ENCODE measurements around the gene FBXL7. TPM values are rescaled to one million over a fixed set of nuclear protein-coding genes. Genes with fewer than 3 reads are reported as not detected.
A peak's percentile ranks its signal among the peaks of the same experiment; 100 is the strongest.

FBXL7 gene
- total and polyA plus RNA-seq, 2 donors (not counting 1 experiment from before 2014, with no cell fraction given) = 6.4 to 12.9 TPM

- no peaks in the 10 kb centered on the region for H3K27me3 ChIP-seq (ENCODE audit: control insufficient read depth, insufficient read depth, low read length)
- no peaks in the 10 kb centered on the region for H4K20me1 ChIP-seq (ENCODE audit: control insufficient read depth, extremely low read depth, insufficient read depth, low read length)
- no peak overlapping the region for H3K4me2 ChIP-seq (ENCODE audit: extremely low read depth, insufficient read depth, low read length)
- no peak overlapping the region for H2AFZ ChIP-seq (ENCODE audit: low read length)
- no peak overlapping the region for H3K4me3 ChIP-seq (replicated peaks in 1 of 4; ENCODE audit: control extremely low read depth in 1 of 4, insufficient read depth in 1 of 4, low read depth in 3 of 4, low read length in 4 of 4)
- H3K4me1 ChIP-seq (ENCODE audit: control insufficient read depth, extremely low read depth, insufficient read depth, low read length) = peaks cover 5% of the 10 kb centered on the region
- H3K79me2 ChIP-seq (ENCODE audit: control insufficient read depth, insufficient read depth, low read length) = no peaks in the 10 kb centered on the region
- no peak for TF ChIP-seq CTCF (conservative IDR thresholded peaks at IDR 0.05 in 1 of 2, IDR thresholded peaks at IDR 0.05 in 1 of 2; ENCODE audit: low read depth in 1 of 2, low read length in 2 of 2)
- TF ChIP-seq EZH2 (IDR thresholded peaks at IDR 0.05; ENCODE audit: low read length, missing control alignments) = no peak
- no peaks in the 10 kb centered on the region for H3K9me3 ChIP-seq (ENCODE audit: control insufficient read depth, insufficient read depth, low read depth, low read length)
- H3K9ac ChIP-seq (ENCODE audit: insufficient read depth, low read length) = no peak overlapping the region
- no peak overlapping the region for H3K27ac ChIP-seq (ENCODE audit: insufficient read depth, low read length)
- DNase-seq (ENCODE audit: low read depth in 2 of 2) = peak; percentile 60 to 81
- H3K36me3 ChIP-seq (ENCODE audit: control insufficient read depth, insufficient read depth, low read length) = peaks cover 1% of the 10 kb centered on the region
Measured at GRCh38 chr5:15943487-15943886, 443.5 kb downstream of the FBXL7 start.

GRCh38 chr5:15946026-15946425 is 446.0 kb downstream of the FBXL7 start:
- Histone ChIP-seq H3K27me3 (ENCODE audit: control insufficient read depth, insufficient read depth, low read length) (no peaks in the 10 kb centered on the region), H3K9ac (ENCODE audit: insufficient read depth, low read length) (no peak overlapping the region), H3K36me3 (ENCODE audit: control insufficient read depth, insufficient read depth, low read length) (peaks cover 1% of the 10 kb centered on the region), H3K4me3 (replicated peaks in 1 of 4; ENCODE audit: control extremely low read depth in 1 of 4, insufficient read depth in 1 of 4, low read depth in 3 of 4, low read length in 4 of 4) (no peak overlapping the region), H3K27ac (ENCODE audit: insufficient read depth, low read length) (no peak overlapping the region), H3K4me1 (ENCODE audit: control insufficient read depth, extremely low read depth, insufficient read depth, low read length) (no peaks in the 10 kb centered on the region), H3K9me3 (ENCODE audit: control insufficient read depth, insufficient read depth, low read depth, low read length) (no peaks in the 10 kb centered on the region), H2AFZ (ENCODE audit: low read length) (no peak overlapping the region), H4K20me1 (ENCODE audit: control insufficient read depth, extremely low read depth, insufficient read depth, low read length) (no peaks in the 10 kb centered on the region), H3K4me2 (ENCODE audit: extremely low read depth, insufficient read depth, low read length) (no peak overlapping the region), H3K79me2 (ENCODE audit: control insufficient read depth, insufficient read depth, low read length) (no peaks in the 10 kb centered on the region)
- DNase-seq (ENCODE audit: low read depth in 2 of 2) = peak in 1 of 2 donors; percentile 76
- TF ChIP-seq CTCF (conservative IDR thresholded peaks at IDR 0.05 in 1 of 2, IDR thresholded peaks at IDR 0.05 in 1 of 2; ENCODE audit: low read depth in 1 of 2, low read length in 2 of 2) (no peak), EZH2 (IDR thresholded peaks at IDR 0.05; ENCODE audit: low read length, missing control alignments) (no peak)

GRCh38 chr5:15948190-15948589 is 448.2 kb downstream of the FBXL7 start:
- H4K20me1 ChIP-seq (ENCODE audit: control insufficient read depth, extremely low read depth, insufficient read depth, low read length) = no peaks in the 10 kb centered on the region
- H3K4me3 ChIP-seq (replicated peaks in 1 of 4; ENCODE audit: control extremely low read depth in 1 of 4, insufficient read depth in 1 of 4, low read depth in 3 of 4, low read length in 4 of 4) = no peak overlapping the region
- H3K9ac ChIP-seq (ENCODE audit: insufficient read depth, low read length) = no peak overlapping the region
- no peak overlapping the region for H3K27ac ChIP-seq (ENCODE audit: insufficient read depth, low read length)
- TF ChIP-seq EZH2 (IDR thresholded peaks at IDR 0.05; ENCODE audit: low read length, missing control alignments) = no peak
- peak in 1 of 2 donors; percentile 23 for TF ChIP-seq CTCF (conservative IDR thresholded peaks at IDR 0.05 in 1 of 2, IDR thresholded peaks at IDR 0.05 in 1 of 2; ENCODE audit: low read depth in 1 of 2, low read length in 2 of 2)
- peak in 1 of 2 donors; percentile 37 for DNase-seq (ENCODE audit: low read depth in 2 of 2)
- H3K4me1 ChIP-seq (ENCODE audit: control insufficient read depth, extremely low read depth, insufficient read depth, low read length) = no peaks in the 10 kb centered on the region
- no peak overlapping the region for H3K4me2 ChIP-seq (ENCODE audit: extremely low read depth, insufficient read depth, low read length)
- H3K9me3 ChIP-seq (ENCODE audit: control insufficient read depth, insufficient read depth, low read depth, low read length) = no peaks in the 10 kb centered on the region
- H3K36me3 ChIP-seq (ENCODE audit: control insufficient read depth, insufficient read depth, low read length) = no peaks in the 10 kb centered on the region
- H3K27me3 ChIP-seq (ENCODE audit: control insufficient read depth, insufficient read depth, low read length) = no peaks in the 10 kb centered on the region
- H2AFZ ChIP-seq (ENCODE audit: low read length) = no peak overlapping the region
- no peaks in the 10 kb centered on the region for H3K79me2 ChIP-seq (ENCODE audit: control insufficient read depth, insufficient read depth, low read length)

Data from fibroblast of lung (primary cell).